PC-9 (cell line): Measurements from ENCODE around the gene GPR68.

Experiments
- EZH2 ChIP-seq: fragments of 200-600 bp; sonication (generic); IDR thresholded peaks from 2 replicates; pipeline ENCODE4 v1.8.0; 2017; ENCODE audit warnings: antibody characterized with exemption, low read depth
- TF ChIP-seq, protein P1 (sequence below): fragments of 200-600 bp; sonication (generic); conservative IDR thresholded peaks from 2 replicates; pipeline ENCODE4 v1.6.1; 2017; ENCODE audit warnings: mixed run types, antibody characterized with exemption, mild to moderate bottlenecking, moderate library complexity

DNA sequence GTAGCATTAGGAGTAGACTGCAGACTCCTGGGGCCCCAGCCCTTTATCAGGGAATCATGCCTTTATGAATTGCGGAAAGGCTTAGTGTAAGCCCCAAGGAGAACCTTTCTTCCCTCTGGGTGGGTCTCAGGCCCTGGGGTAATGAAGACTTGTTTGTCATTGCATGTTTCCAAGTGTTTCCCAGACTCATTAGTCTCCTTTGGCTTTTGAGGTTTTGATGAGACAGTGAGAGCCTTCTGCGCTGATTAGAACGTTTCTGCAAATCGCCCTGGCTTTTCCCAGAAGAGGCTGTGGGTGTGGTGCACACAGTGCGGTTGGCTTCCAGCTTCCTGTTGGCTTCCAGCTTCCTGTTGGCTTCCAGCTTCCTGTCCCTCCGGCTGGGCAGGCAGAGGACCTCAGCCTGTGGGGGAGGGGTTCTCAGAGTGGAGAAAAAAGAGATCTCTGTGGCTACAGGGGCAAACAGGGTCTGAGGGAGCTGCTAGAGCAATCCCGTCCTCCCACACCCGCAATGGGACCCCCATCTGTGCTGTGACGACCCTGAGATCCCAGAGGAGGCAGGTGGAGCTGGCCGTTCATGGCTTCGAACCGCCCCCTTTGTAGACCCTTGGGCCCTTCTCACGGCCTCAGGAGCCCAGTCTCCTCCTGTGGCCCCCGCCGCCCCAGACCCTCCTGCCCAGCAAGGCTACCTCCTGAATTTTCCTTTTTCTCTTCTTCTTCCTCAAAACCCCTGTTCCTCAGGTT is 42.1 kb downstream of the GPR68 start:
- TF ChIP-seq, protein P1, sequence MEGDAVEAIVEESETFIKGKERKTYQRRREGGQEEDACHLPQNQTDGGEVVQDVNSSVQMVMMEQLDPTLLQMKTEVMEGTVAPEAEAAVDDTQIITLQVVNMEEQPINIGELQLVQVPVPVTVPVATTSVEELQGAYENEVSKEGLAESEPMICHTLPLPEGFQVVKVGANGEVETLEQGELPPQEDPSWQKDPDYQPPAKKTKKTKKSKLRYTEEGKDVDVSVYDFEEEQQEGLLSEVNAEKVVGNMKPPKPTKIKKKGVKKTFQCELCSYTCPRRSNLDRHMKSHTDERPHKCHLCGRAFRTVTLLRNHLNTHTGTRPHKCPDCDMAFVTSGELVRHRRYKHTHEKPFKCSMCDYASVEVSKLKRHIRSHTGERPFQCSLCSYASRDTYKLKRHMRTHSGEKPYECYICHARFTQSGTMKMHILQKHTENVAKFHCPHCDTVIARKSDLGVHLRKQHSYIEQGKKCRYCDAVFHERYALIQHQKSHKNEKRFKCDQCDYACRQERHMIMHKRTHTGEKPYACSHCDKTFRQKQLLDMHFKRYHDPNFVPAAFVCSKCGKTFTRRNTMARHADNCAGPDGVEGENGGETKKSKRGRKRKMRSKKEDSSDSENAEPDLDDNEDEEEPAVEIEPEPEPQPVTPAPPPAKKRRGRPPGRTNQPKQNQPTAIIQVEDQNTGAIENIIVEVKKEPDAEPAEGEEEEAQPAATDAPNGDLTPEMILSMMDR, result no peak
- TF ChIP-seq EZH2, result no peak
